HG03025 (cell line): ENCODE measurements around the gene KCNIP4.

ENCODE experiments used
- ATAC-seq: cut with Tn5 transposase; IDR thresholded peaks from one replicate; pipeline ENCODE4 v1.9.1; 2021; ENCODE audit warnings: mild to moderate bottlenecking, moderate library complexity; ENCODE audit not compliant: unreplicated experiment, low FRiP score

KCNIP4 gene

DNA sequence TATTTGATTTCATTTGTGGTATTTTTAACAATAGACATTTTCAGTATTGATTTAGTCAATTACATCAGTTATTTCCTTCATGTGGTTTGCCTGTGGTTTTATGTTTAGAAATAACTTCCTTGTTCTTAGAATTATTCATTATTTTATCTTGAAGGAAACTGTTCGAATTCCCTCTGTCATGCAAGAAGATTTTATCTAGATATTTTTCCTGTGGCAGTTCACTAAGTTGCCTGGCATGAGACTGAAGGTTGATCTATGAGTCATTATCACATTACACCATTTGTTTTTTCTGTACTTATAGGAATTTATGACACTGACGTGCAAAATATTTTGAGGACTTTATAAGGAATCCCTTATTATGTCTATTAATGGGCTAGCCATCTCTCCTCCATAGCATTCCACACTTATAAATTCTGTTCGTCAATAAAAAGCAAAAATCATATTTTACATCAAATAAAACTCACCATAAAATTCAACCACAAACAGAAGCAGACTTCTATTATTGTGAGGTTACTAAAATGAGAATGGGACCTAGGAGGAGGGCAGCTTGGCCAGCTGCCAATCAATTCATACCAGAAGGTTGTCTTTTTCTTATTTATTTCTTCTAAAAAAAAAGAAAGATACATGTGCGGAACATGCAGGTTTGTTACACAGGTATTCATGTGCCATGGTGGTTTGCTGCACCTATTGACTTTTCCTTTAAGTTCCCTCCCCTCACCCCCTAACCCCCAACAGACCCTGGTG, 179.0 kb downstream of the KCNIP4 start:
- no peak for ATAC-seq

DNA sequence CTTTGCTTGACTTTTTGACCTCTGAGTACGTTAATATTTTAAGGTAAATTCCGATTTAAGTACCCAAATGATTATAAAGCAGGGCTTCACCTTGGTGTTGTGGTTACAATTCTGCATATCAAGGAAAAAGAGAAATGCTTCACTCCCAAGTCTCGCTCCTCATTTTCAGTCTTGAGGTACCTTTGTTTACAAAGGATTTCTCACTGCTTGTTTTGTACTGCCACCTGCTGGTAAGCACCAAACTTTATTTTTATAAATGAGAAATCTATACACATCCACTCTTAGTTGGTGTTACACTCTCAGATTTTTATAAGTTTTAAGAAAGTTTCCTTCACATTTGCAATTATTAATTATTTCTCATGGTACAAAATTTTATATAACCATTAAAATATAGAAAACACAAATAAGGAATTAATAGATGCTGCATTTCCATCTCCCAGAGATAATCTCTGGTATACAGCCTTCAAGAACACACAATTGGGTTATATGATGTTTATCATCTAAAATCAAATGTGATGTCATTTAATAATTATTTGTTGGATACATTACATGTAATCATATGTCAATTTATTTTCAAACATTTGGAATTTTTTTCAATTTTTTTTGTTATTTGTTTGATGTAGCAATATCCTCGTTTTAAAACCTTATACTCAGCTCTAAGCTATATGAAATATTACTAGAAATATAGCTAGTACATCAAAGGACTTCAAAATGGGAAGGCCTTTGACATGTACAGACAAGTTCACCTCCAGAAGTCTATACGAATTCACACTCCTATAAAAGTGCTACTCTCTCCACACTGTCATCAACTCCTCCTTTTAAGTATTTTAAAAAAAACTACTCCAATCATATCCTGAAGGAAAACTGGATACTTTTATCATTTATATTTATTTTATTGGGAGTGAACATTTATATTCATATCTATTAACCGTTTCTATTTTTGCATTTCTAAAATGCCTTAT, 179.9 kb downstream of the KCNIP4 start:
- no peak for ATAC-seq

- ATAC-seq, result peak; percentile 66
Measured at GRCh38 chr4:21765810-21766407, 182.7 kb downstream of the KCNIP4 start.

DNA sequence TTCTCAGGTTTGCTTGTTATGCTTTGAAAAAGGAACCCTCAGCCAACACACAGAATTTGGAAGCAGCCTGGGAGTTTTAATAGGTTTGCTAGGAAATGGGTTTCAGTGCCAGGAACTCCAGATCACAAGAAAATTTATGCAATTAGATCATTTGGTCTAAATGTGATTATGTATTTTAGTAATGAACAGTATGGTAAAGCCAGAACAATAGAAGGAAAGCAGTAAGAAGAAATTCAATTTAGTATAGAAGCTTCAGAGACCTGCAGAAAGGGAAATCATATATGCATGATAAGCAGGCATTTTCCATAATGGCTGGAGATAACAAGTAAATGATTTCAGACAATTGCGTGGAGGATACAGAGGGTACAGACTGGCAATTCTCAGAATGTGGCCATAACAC, 184.7 kb downstream of the KCNIP4 start:
- no peak for ATAC-seq

DNA sequence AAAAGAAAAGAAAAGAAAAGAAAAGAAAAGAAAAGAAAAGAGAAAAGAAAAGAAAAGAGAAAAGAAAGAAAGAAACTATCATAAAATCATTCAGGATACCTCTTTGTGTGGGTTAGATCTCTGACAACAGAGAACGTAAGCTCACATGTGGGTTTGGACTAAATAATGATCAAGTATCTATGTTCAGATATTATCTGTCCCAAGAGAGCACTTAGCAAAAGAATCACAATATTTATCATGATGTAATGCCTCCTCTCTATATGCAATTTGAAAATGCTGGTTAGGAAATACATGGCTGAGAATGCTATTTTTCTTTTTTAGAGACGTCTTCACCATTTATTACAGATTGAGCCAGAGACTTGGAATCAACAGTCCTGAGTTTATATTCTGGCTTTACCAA, 191.3 kb downstream of the KCNIP4 start:
- no peak for ATAC-seq

DNA sequence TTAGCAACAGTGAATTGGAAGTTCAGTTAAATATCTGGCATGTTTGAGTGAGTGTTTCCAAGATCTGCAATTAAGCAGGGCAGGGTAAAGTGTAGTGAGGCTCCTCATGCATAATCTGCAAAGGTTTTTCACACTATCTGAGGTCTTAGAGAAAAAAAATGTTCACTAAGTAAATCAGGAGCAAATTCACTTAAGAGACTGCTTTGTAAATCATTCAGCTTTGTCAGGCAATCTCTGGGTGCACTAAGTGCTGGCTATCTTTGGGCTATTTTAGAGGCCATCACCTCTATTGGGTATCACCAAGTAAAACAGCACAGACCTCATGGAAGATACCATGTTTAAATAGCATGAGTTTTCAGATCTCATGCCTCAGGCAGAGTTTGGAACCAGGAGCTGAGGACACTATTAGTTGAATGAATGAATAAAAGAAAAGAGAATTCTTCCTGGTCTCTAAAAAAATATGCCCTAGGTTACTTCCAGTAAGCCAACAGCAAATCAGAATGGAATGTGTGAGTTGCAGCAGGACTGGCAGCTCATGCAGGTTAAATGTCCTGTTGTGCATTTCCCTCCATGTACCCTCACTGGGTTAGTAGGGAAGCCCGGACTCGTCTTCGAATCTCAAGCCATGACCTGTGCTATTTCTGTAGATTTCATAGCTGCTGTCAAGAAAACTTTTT, 195.3 kb downstream of the KCNIP4 start:
- ATAC-seq, result no peak

DNA sequence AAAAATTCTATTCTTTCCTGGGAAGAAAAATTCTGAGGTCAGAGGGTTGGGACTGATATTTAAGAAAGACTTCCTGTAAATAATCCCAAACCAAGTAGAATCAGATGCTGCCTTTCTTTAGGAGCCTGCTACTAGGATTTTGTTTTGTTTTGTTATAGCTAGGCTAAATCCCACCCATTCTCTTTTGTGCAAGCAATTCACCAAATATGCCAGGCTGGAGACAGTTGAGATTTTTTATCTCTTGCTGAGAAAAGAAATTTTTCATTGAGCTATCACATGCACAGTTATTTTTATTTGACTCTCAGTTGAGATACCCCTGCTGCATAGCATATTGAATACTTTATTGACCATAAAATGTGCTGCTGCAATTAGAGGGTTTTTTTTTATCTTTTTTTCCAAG, 196.0 kb downstream of the KCNIP4 start:
- no peak for ATAC-seq

GRCh38 chr4:21749924-21750323, 198.6 kb downstream of the KCNIP4 start:
- ATAC-seq, result no peak

DNA sequence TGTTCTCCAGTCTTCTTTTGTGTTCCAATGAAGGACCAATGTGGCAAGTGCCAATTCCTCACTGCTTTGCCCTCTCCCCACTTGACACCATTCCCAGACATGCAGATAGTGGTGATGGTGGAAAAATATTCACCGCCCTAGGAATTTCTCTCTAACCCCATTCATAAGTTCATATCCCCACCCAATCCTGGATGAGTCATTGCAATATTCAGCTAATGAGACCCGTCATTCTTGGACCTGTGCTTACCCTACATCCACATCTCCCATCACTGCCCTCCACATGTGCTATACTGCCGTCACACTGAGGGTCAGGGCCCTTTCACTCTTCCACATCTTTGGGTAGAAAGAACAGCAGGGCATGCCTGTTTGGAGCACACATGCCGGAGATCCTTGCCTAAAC, 199.2 kb downstream of the KCNIP4 start:
- ATAC-seq, result no peak

DNA sequence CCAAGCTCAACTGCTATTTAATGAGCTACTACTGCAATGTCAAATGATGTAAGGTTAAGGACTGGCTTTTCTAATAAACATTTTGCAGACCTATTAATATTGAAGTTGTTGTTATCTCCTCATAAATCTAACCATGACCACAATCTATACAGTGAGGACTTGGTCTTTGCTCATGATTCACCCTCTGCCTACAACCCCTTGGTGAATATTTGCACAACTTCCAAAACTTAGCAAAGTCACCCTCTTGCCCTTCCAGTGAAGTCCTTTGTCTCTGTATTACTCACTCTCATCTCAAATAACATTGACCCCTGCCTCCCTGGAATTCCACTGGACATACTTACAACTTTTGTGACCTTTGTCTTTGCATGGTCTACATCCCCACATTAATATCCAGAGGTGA, 204.5 kb downstream of the KCNIP4 start:
- ATAC-seq, result no peak

- ATAC-seq, result no peak
Measured at GRCh38 chr4:21742326-21742725, 206.2 kb downstream of the KCNIP4 start.

GRCh38 chr4:21738821-21739220, 209.8 kb downstream of the KCNIP4 start:
- ATAC-seq, result no peak

- no peak for ATAC-seq
Measured at GRCh38 chr4:21735866-21736265, 212.7 kb downstream of the KCNIP4 start.

DNA sequence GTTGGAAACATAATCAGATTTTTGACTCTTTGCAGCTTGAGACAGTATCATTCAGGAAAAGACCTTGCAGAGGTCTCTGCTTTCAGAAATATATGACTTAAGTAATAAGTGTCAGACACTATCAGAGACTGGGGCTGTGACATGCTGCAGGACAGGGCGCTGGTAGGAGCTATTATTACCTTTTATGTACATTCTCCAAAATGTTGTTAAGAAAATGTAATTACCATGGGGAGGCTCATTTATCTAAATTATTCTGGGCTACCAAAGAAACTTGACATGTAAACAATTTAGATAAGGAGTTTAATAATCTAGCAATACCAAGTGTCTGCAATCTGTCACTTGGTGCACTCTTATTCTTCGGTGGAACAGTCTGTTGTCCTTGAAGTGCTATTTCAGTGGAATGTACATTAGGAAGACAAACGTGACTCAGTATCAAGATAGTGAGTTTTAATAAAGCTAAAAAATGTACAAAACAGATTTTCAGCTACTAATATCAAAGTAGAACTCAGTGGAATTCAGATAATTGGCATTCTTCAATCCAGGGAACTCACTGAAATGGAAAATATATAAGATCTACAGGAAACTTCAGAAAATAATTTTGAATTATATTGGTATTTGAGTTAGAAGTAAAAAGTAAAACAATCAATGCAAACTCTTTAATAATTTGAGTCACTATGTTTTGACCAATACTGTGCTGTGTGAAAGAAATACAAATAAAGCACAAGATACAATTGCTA, 214.5 kb downstream of the KCNIP4 start:
- ATAC-seq, result no peak

- no peak for ATAC-seq
Measured at GRCh38 chr4:21728304-21728703, 220.3 kb downstream of the KCNIP4 start.

GRCh38 chr4:21726255-21726815, 222.2 kb downstream of the KCNIP4 start:
- no peak for ATAC-seq

- no peak for ATAC-seq
Measured at GRCh38 chr4:21722157-21722839, 226.3 kb downstream of the KCNIP4 start.

DNA sequence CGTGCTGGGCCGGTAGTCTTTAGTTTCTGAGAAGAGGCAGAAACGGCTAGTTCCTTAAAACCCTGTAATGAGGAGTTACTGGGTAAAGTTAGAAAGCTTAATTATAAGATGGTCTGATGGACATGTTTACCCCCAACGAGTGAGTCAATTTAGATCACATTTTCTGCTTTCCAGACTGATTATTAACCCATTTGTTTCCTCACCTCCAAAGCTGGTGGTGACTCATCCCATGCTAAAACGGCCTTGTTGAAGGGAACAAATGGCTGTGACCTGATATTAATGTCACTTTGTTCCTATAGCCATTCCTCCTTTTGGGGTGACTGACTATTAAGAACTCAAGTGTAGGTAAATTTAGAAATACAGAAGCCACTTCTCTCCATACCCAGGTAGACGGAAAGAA, 232.0 kb downstream of the KCNIP4 start:
- no peak for ATAC-seq

GRCh38 chr4:21710179-21710835, 238.3 kb downstream of the KCNIP4 start:
- no peak for ATAC-seq
